ENCODE measurements around the gene PRELID2.

- no peak for TF ChIP-seq POLR2A (IDR thresholded peaks at IDR 0.05)
- TF ChIP-seq CTCF (IDR thresholded peaks at IDR 0.05), result no peak
- no peak for TF ChIP-seq POLR2AphosphoS5 (IDR thresholded peaks at IDR 0.05)
Observed at GRCh38 chr5:145760660-145761059, 74.5 kb downstream of the PRELID2 start.

Measured in breast epithelium (tissue), 3 donors.